Liver (tissue), 3 donors: ENCODE measurements around the gene PLD6.
"Not testable (repeated sequence)": the region's sequence is repeated elsewhere in the genome, so short reads cannot be mapped to it uniquely, and the experiment has no call there.

Experiments used
- CTCF ChIP-seq: fragments of 150-350 bp; IDR thresholded peaks from 2 replicates; pipeline ENCODE4 v1.5.1; 2017; ENCODE audit warnings: improper control_type of control experiment, low read depth, low read length; ENCODE audit not compliant: missing input control
- EGR1 ChIP-seq, 2 donors: IDR thresholded peaks; 2 replicates each; pipeline ENCODE4 v1.6.1; 2016 to 2018; ENCODE audit warnings: antibody characterized with exemption in 2 of 2, low read depth in 2 of 2
- FOXA1 ChIP-seq: IDR thresholded peaks from 2 replicates; pipeline ENCODE4 v1.6.1; 2016; ENCODE audit warnings: antibody characterized with exemption
- GABPA ChIP-seq, 2 donors: IDR thresholded peaks in 1 of 2; conservative IDR thresholded peaks in 1 of 2; 2 replicates each; pipeline ENCODE4 v1.6.1; 2016; ENCODE audit warnings: antibody characterized with exemption in 2 of 2, mild to moderate bottlenecking in 1 of 2, moderate library complexity in 1 of 2
- RAD21 ChIP-seq, 2 donors: IDR thresholded peaks; 2 replicates each; pipeline ENCODE4 v1.6.1; 2016; ENCODE audit warnings: antibody characterized with exemption in 2 of 2, mild to moderate bottlenecking in 2 of 2
- SP1 ChIP-seq: IDR thresholded peaks from 2 replicates; pipeline ENCODE4 v1.6.1; 2018; ENCODE audit warnings: antibody characterized with exemption, mild to moderate bottlenecking
- TAF1 ChIP-seq: conservative IDR thresholded peaks from 2 replicates; pipeline ENCODE4 v1.6.1; 2016; ENCODE audit warnings: antibody characterized with exemption, mild to moderate bottlenecking
- YY1 ChIP-seq: IDR thresholded peaks from 2 replicates; pipeline ENCODE4 v1.6.1; 2016; ENCODE audit warnings: antibody characterized with exemption, mild to moderate bottlenecking
- TF ChIP-seq, protein P1 (sequence below): IDR thresholded peaks from 2 replicates; pipeline ENCODE4 v1.6.1; 2016; ENCODE audit warnings: antibody characterized with exemption, mild to moderate bottlenecking
- TF ChIP-seq, protein P2 (sequence below): IDR thresholded peaks from 2 replicates; pipeline ENCODE4 v1.6.1; 2016; ENCODE audit warnings: antibody characterized with exemption
- donor health status: healthy.
- donor health status: healthy.

DNA sequence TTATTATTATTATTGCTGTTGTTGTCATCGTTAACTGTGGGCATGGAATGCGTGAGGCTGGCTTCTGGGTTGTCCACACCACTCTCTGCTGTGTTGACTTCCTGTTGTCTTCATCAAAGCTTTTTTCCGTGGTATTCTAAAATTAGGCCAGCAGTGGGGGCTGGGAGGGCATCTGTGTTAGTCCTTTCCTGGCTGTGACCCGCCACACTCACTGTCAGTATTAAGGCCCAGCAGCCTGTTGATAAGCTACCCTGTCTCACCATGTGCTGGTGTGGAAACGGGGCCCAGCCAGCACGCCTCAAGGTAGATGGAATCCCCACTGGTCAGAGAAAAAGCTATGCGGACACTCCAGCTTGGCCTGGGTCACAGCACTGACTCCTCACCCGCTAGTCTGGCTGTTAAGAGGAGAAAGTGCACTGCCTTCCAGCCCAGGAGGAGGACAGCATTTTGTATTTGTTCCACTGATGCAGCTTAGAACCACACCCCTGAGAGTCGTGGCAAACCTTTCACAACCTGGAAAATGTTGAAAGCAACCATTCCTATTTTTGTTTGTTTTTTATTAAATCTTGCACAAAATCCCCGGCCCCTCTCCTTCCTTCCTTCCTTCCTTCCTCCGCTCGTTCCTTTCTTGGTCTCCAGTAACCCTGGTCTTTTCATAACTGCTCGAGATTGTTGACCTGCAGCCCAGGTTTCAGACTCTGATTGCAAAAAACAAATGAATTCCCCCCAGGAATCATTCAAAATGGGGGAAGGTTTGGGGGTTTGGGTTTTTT, 21.0 kb downstream of the PLD6 start:
- not testable (repeated sequence) for TF ChIP-seq CTCF; GABPA (IDR thresholded peaks at IDR 0.05 in 1 of 2, conservative IDR thresholded peaks at IDR 0.05 in 1 of 2); FOXA1; YY1; RAD21 (IDR thresholded peaks at IDR 0.05); SP1; TAF1; EGR1 (IDR thresholded peaks at IDR 0.05; ENCODE audit: low read depth in 2 of 2)
- TF ChIP-seq, protein P1, sequence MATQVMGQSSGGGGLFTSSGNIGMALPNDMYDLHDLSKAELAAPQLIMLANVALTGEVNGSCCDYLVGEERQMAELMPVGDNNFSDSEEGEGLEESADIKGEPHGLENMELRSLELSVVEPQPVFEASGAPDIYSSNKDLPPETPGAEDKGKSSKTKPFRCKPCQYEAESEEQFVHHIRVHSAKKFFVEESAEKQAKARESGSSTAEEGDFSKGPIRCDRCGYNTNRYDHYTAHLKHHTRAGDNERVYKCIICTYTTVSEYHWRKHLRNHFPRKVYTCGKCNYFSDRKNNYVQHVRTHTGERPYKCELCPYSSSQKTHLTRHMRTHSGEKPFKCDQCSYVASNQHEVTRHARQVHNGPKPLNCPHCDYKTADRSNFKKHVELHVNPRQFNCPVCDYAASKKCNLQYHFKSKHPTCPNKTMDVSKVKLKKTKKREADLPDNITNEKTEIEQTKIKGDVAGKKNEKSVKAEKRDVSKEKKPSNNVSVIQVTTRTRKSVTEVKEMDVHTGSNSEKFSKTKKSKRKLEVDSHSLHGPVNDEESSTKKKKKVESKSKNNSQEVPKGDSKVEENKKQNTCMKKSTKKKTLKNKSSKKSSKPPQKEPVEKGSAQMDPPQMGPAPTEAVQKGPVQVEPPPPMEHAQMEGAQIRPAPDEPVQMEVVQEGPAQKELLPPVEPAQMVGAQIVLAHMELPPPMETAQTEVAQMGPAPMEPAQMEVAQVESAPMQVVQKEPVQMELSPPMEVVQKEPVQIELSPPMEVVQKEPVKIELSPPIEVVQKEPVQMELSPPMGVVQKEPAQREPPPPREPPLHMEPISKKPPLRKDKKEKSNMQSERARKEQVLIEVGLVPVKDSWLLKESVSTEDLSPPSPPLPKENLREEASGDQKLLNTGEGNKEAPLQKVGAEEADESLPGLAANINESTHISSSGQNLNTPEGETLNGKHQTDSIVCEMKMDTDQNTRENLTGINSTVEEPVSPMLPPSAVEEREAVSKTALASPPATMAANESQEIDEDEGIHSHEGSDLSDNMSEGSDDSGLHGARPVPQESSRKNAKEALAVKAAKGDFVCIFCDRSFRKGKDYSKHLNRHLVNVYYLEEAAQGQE, result not testable (repeated sequence)
- TF ChIP-seq, protein P2, sequence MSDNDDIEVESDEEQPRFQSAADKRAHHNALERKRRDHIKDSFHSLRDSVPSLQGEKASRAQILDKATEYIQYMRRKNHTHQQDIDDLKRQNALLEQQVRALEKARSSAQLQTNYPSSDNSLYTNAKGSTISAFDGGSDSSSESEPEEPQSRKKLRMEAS, result not testable (repeated sequence)
